K562 (cell line): ENCODE measurements around the gene OR10S1. TPM values are rescaled to one million over a fixed set of nuclear protein-coding genes. Genes with fewer than 3 reads are reported as not detected.
A peak's percentile ranks its signal among the peaks of the same experiment; 100 is the strongest.

Source experiments
- ATAC-seq: fragments of 200-7000 bp; cut with Tn5 transposase; 3 replicates; pipeline ENCODE4 v1.9.1; 2020; ENCODE audit warnings: moderate library complexity
- BruUV-seq: library from RNA; stranded (reverse); fragments of 400-500 nt; replicated peaks from 2 replicates; lab custom pipeline; 2021; lab: Mats Ljungman, UMichigan
- CTCF ChIA-PET: fragments of 300-600 bp; formaldehyde crosslinking; extraction: SDS; loops from one replicate; lab custom pipeline; 2021; ENCODE audit warnings: low intra/inter-chr PET ratio; lab: Yijun Ruan, JAX
- POLR2A ChIA-PET: fragments of 300-600, 350-650 bp; sonication (Branson Sonifier 250); formaldehyde crosslinking; extraction: SDS; loops from one replicate; lab custom pipeline; 2021; ENCODE audit warnings: antibody characterized with exemption, inconsistent platforms; lab: Yijun Ruan, JAX
- DNase-seq, 4 experiments: peaks; one replicate each; pipeline versions ENCODE4 v3.0.0 to v3.0.0-alpha.2; 2011 to 2018; ENCODE audit warnings: low spot score in 3 of 4, mixed read lengths in 3 of 4; ENCODE audit errors: extremely low read depth in 1 of 4
- FAIRE-seq: peaks from 2 replicates; lab custom pipeline; 2011; peaks lifted over from hg19 to GRCh38; lab: Jason Lieb, UNC
- H2AFZ ChIP-seq: 2 replicates; pipeline ENCODE4 v1.6.0; 2011; ENCODE audit warnings: low read depth, low read length, control low read depth, inconsistent platforms
- H3K27ac ChIP-seq: fragments of 200-600 bp; 3 replicates; pipeline ENCODE4 v1.8.0; 2011; ENCODE audit warnings: low read depth, mild to moderate bottlenecking, control low read depth, inconsistent platforms, low read length, moderate library complexity, mixed read lengths; ENCODE audit errors: extremely low read depth
- H3K27me3 ChIP-seq, 2 experiments: fragments of 300-600 bp in 1 of 2; 2 replicates in 1 of 2; 3 replicates in 1 of 2; pipeline versions ENCODE4 v1.6.0 to v1.8.0; 2011; ENCODE audit warnings: inconsistent platforms in 2 of 2, low read length in 2 of 2, mild to moderate bottlenecking in 1 of 2, mixed read lengths in 1 of 2, moderate library complexity in 1 of 2; ENCODE audit not compliant: control insufficient read depth in 2 of 2, insufficient read depth in 2 of 2
- H3K36me3 ChIP-seq: fragments of 300-600 bp; 3 replicates; pipeline ENCODE4 v1.8.0; 2011; ENCODE audit warnings: mild to moderate bottlenecking, low read length, inconsistent platforms; ENCODE audit not compliant: control insufficient read depth, insufficient read depth
- H3K4me1 ChIP-seq, 2 experiments: fragments of 200-600 bp in 1 of 2; replicated peaks in 1 of 2; 2 replicates in 1 of 2; 3 replicates in 1 of 2; pipeline versions ENCODE4 v1.5.1 to v1.8.0; 2011; ENCODE audit warnings: inconsistent platforms in 2 of 2, low read length in 2 of 2, mild to moderate bottlenecking in 1 of 2, mixed read lengths in 1 of 2, moderate library complexity in 1 of 2; ENCODE audit not compliant: control insufficient read depth in 2 of 2, insufficient read depth in 2 of 2
- H3K4me2 ChIP-seq: 2 replicates; pipeline ENCODE4 v1.6.1; 2011; ENCODE audit warnings: low read length, control low read depth, inconsistent platforms, mixed read lengths; ENCODE audit not compliant: insufficient read depth
- H3K4me3 ChIP-seq: fragments of 200-600 bp; sonication (generic), shearing (Covaris generic); 2 replicates; pipeline ENCODE4 v1.5.1; 2016; ENCODE audit warnings: control low read depth, inconsistent platforms
- H3K79me2 ChIP-seq: fragments of 200-600 bp; 3 replicates; pipeline ENCODE4 v1.8.0; 2011; ENCODE audit warnings: low read length, inconsistent platforms; ENCODE audit not compliant: control insufficient read depth, insufficient read depth
- H3K9ac ChIP-seq, 2 experiments: 2 replicates each; pipeline versions ENCODE4 v1.6.0 to v1.6.1; 2011; ENCODE audit warnings: low read depth in 2 of 2, low read length in 2 of 2, control low read depth in 1 of 2, inconsistent platforms in 1 of 2, mild to moderate bottlenecking in 1 of 2, mixed read lengths in 1 of 2; ENCODE audit not compliant: insufficient read depth in 1 of 2
- H3K9me1 ChIP-seq: one replicate; pipeline ENCODE4 v1.6.0; 2011; ENCODE audit warnings: inconsistent platforms, mild to moderate bottlenecking, low read length, moderate library complexity; ENCODE audit not compliant: control insufficient read depth, insufficient read depth
- H3K9me3 ChIP-seq: replicated peaks from 2 replicates; pipeline ENCODE4 v1.5.1; 2011; ENCODE audit warnings: low read depth, low read length, inconsistent platforms; ENCODE audit not compliant: control insufficient read depth, insufficient read depth
- H4K20me1 ChIP-seq: replicated peaks from 2 replicates; pipeline ENCODE4 v1.6.1; 2011; ENCODE audit warnings: low read length, inconsistent platforms, mixed read lengths; ENCODE audit not compliant: control insufficient read depth, insufficient read depth
- DACH1 ChIP-seq: fragments of 450-650 bp; IDR thresholded peaks from 2 replicates; pipeline ENCODE4 v1.6.1; 2018; ENCODE audit not compliant: partially characterized antibody
- HIVEP1 ChIP-seq: fragments of 250-450 bp; sonication (Bioruptor Pico); IDR thresholded peaks from 2 replicates; pipeline ENCODE4 v1.4.0; 2020; ENCODE audit warnings: mild to moderate bottlenecking
- PKNOX1 ChIP-seq: fragments of 450-650 bp; IDR thresholded peaks from 2 replicates; pipeline ENCODE4 v1.6.1; 2016
- RBFOX2 ChIP-seq: fragments of 200-400 bp; formaldehyde crosslinking; IDR thresholded peaks from 2 replicates; pipeline ENCODE4 v1.6.1; 2017; ENCODE audit warnings: low read depth, mild to moderate bottlenecking, low read length, moderate library complexity
- ZNF143 ChIP-seq: sonication (generic); formaldehyde crosslinking; IDR thresholded peaks from 2 replicates; pipeline ENCODE4 v1.9.0; 2022; ENCODE audit warnings: mild to moderate bottlenecking, missing genetic modification reagents
- WGBS: fragments of 100-300 bp; shearing (Covaris generic); methylation state at CpG from one replicate; pipeline ENCODE4 v1.1.6; 2016; ENCODE audit warnings: low coverage, mixed read lengths; ENCODE audit not compliant: insufficient coverage; ENCODE audit errors: missing lambda C conversion rate; 5-methylcytosine and 5-hydroxymethylcytosine counted together
- in situ Hi-C: fragments of 300-500 bp; cut with MboI; formaldehyde crosslinking; loops from 4 replicates; pipeline ENCODE4 v1.15.0; 2018; ENCODE audit warnings: inconsistent platforms, mixed read lengths
- intact Hi-C: fragments of 100-400 bp; cut with micrococcal nuclease; formaldehyde crosslinking; loops from 2 replicates; pipeline ENCODE4 v1.14.2; 2022
- polyA plus RNA-seq, 8 experiments: library from polyadenylated mRNA; depleted of rRNA in 4 of 8; stranded (reverse) in 5 of 8; unstranded in 3 of 8; fragments of >200 nt; fragmentation: Nextera tagmentation in 2 of 8; fragmentation: Illumina TruSeq in 1 of 8; extraction: Ambion mirVana in 2 of 8; extraction: Trizol in 1 of 8; gene quantifications; 2 replicates each; pipeline versions ENCODE4 v1.2.1 to v1.2.3, GENCODE V29; 2011 to 2014; ENCODE audit warnings: inconsistent platforms in 1 of 8, missing spikeins in 1 of 8
- total RNA-seq, 7 experiments: library from RNA; depleted of rRNA in 6 of 7; stranded (reverse); fragments of >200 nt in 6 of 7; fragmentation: Illumina TruSeq in 2 of 7; extraction: Trizol in 2 of 7; gene quantifications; 2 replicates each; pipeline versions ENCODE4 v1.2.1 to v1.2.3, GENCODE V29; 2011 to 2021; ENCODE audit warnings: low replicate concordance in 1 of 7

OR10S1 gene
- total and polyA plus RNA-seq, 9 of the 15 experiments (the other 6 are each of a cell fraction or from before 2014, with no cell fraction given), result not detected

GRCh38 chr11:123995119-123995518 is 17.5 kb upstream of the OR10S1 start, which contains the start of gene OR10G6:
OR10G6 (minus strand) TSS chr11:123995161; CDS start chr11:123995161, 0 bp downstream.
- ATAC-seq (no peak), DNase-seq (no peak), FAIRE-seq (no peak)
- Histone ChIP-seq H3K4me2 (no peak within 1 kb of the TSS), H3K9ac (no peak within 1 kb of the TSS), H3K79me2 (no peaks in the 10 kb centered on the region), H3K27ac (no peak within 1 kb of the TSS), H3K36me3 (no peaks in the 10 kb centered on the region), H3K9me3 (no peaks in the 10 kb centered on the region), H4K20me1 (no peaks in the 10 kb centered on the region), H3K9me1 (no peaks in the 10 kb centered on the region), H3K4me1 (no peaks in the 10 kb centered on the region), H3K4me3 (no peak within 1 kb of the TSS), H3K27me3 (peaks cover 0 to 12% of the 10 kb centered on the region in 2 experiments; a peak in 1 of 5 replicates), H2AFZ (no peak within 1 kb of the TSS)
- ChIA-PET CTCF (no interaction called here), POLR2A (interaction anchor here (0.7 to 1.1 kb wide), 3 partner anchors 12 to 31 kb away, joined by 3 read pairs; no protein-coding TSS in a partner anchor)
- intact Hi-C loops, result no loop called here
- TF ChIP-seq ZNF143 (CRISPR knock-in tag) (no peak), DACH1 (peak; percentile 91), HIVEP1 (CRISPR knock-in tag) (no peak)
- 0% methylated on average over 1 of the region's 1 CpG for WGBS
- BruUV-seq, result no TSS peak
- in situ Hi-C loops, result no loop called here

DNA sequence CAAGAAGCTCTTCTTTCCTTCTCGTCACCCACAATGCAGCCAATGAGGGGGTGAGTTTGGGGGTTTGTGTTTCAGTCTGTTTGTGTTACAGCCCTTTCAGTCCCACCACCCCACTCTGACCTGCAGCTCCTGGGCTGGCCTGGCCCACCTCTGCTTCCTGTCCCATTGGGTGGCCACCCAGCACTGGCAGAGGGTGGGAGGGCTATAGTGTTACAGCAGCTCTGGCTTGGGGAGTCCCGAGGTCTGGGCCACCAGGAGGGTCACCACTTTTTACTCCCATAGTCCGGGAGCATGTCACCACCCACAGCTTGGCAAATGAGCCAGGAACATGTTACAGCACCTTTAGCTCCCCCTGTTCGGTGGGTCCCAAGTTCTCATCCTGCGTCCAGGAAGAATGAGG is 1.7 kb upstream of the OR10S1 start:
- in situ Hi-C loops, result no loop called here
- no peak overlapping the region for H3K27ac ChIP-seq
- no peak for DNase-seq
- 18% methylated on average over 5 of the region's 5 CpGs for WGBS
- no peak for FAIRE-seq
- no peak overlapping the region for H3K4me2 ChIP-seq
- no peaks in the 10 kb centered on the region for H3K4me1 ChIP-seq
- no peak overlapping the region for H2AFZ ChIP-seq
- H4K20me1 ChIP-seq, result no peaks in the 10 kb centered on the region
- ATAC-seq, result no peak
- POLR2A ChIA-PET, result interaction anchor here (0.6 to 1.0 kb wide), 2 partner anchors 16 to 496 kb away, joined by 3 read pairs; no protein-coding TSS in a partner anchor
- no peak overlapping the region for H3K4me3 ChIP-seq
- no peaks in the 10 kb centered on the region for H3K79me2 ChIP-seq
- BruUV-seq, result no TSS peak
- 0 out of 2 replicates have a peak, but pooled peaks have one; percentile 24 for TF ChIP-seq RBFOX2
- TF ChIP-seq PKNOX1, result no peak
- peaks cover 0 to 7% of the 10 kb centered on the region in 2 experiments; a peak in 1 of 5 replicates for H3K27me3 ChIP-seq
- H3K9ac ChIP-seq, result no peak overlapping the region
- intact Hi-C loops, result no loop called here
- CTCF ChIA-PET, result no interaction called here
- H3K9me1 ChIP-seq, result no peaks in the 10 kb centered on the region
- no peaks in the 10 kb centered on the region for H3K36me3 ChIP-seq
- H3K9me3 ChIP-seq, result no peaks in the 10 kb centered on the region
